HL-60 (cell line): ENCODE results near the gene PKDREJ.

Experiments used
- DNase-seq, 2 experiments: peaks; one replicate each; pipeline ENCODE4 v3.0.0-alpha.2; 2010 to 2020; ENCODE audit warnings: low read depth in 1 of 2, low spot score in 1 of 2
- H3K27ac ChIP-seq: fragments of 250-450 bp; sonication (Bioruptor Pico); replicated peaks from 2 replicates; pipeline ENCODE4 v1.5.1; 2020; ENCODE audit warnings: mild to moderate bottlenecking, moderate library complexity
- H3K27me3 ChIP-seq: fragments of 250-450 bp; sonication (Bioruptor Pico); 2 replicates; pipeline ENCODE4 v1.5.1; 2021; ENCODE audit warnings: mild to moderate bottlenecking, moderate library complexity; ENCODE audit not compliant: insufficient read depth, poor library complexity, severe bottlenecking
- H3K4me3 ChIP-seq: replicated peaks from 2 replicates; pipeline ENCODE4 v1.5.1; 2011; ENCODE audit warnings: mild to moderate bottlenecking, control low read depth, low read length; ENCODE audit not compliant: insufficient read depth
- CTCF ChIP-seq: IDR thresholded peaks from one replicate; pipeline ENCODE4 v1.5.1; 2011; ENCODE audit warnings: low read length, control low read depth, inconsistent platforms; ENCODE audit not compliant: insufficient read depth
- GABPA ChIP-seq: IDR thresholded peaks from 2 replicates; pipeline ENCODE4 v1.6.1; 2012; ENCODE audit warnings: low read depth
- POLR2AphosphoS5 ChIP-seq: IDR thresholded peaks from 2 replicates; pipeline ENCODE4 v1.6.1; 2012; ENCODE audit warnings: low read depth
- REST ChIP-seq: IDR thresholded peaks from 2 replicates; pipeline ENCODE4 v1.6.1; 2012; ENCODE audit warnings: low read depth; ENCODE audit not compliant: insufficient replicate concordance
- SPI1 ChIP-seq: IDR thresholded peaks from 2 replicates; pipeline ENCODE4 v1.6.1; 2012; ENCODE audit warnings: low read depth, mild to moderate bottlenecking, borderline replicate concordance

Gene PKDREJ

GRCh38 chr22:46286941-46287872, 24.1 kb upstream of the PKDREJ start:
- H3K27ac ChIP-seq: peak overlapping the region; percentile 47
- TF ChIP-seq CTCF (no peak), GABPA (no peak), REST (no peak), SPI1 (no peak), POLR2AphosphoS5 (no peak)
- no peak for DNase-seq
- no peaks in the 10 kb centered on the region for H3K27me3 ChIP-seq
- peak overlapping the region; percentile 41 for H3K4me3 ChIP-seq

DNA sequence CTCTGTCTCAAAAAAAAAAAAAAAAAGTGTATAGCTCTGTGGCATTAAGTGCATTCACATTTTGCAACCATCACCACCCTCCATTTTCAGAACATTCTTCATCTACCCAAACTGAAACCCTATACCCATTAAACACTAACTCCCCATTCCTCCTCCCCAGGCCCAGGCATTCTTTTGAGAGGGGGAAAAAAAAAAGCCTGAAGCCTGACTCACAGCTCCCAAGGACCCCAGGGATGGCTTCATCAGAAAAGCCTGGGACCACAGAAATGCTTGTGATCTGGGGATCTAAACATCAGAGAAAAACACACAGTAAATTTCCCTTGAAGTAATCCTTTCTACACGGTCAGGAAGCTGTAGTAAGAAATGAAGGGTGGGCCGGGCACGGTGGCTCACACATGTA, 22.9 kb upstream of the PKDREJ start:
- H3K27ac ChIP-seq: no peak overlapping the region
- TF ChIP-seq POLR2AphosphoS5 (no peak), SPI1 (no peak), CTCF (no peak), GABPA (no peak), REST (no peak)

GRCh38 chr22:46281866-46282678, 18.9 kb upstream of the PKDREJ start:
- no peak overlapping the region for H3K27ac ChIP-seq
- DNase-seq: no peak
- no peak overlapping the region for H3K4me3 ChIP-seq
- TF ChIP-seq REST (no peak), GABPA (no peak), POLR2AphosphoS5 (no peak), SPI1 (no peak), CTCF (no peak)
- H3K27me3 ChIP-seq: no peaks in the 10 kb centered on the region

More for the DNA sequence above, 22.9 kb upstream of the PKDREJ start:
- H3K27me3 ChIP-seq: no peaks in the 10 kb centered on the region
- no peak overlapping the region for H3K4me3 ChIP-seq
- DNase-seq: no peak
